HepG2 (cell line): ENCODE results near the gene ALK. TPM values are rescaled to one million over a fixed set of nuclear protein-coding genes. Genes with fewer than 3 reads are reported as not detected.

ENCODE experiments used
- ATAC-seq: fragments of 200-7000 bp; cut with Tn5 transposase; 3 replicates; pipeline ENCODE4 v1.9.1; 2020; ENCODE audit warnings: mild to moderate bottlenecking, moderate library complexity
- BruUV-seq: library from RNA; stranded (reverse); fragments of 400-500 nt; replicated peaks from 2 replicates; lab custom pipeline; 2021; lab: Mats Ljungman, UMichigan
- CTCF ChIA-PET: fragments of 300-600 bp; formaldehyde crosslinking; extraction: SDS; loops from one replicate; lab custom pipeline; 2021; ENCODE audit warnings: low total read pairs, inconsistent platforms, low intra/inter-chr PET ratio; lab: Yijun Ruan, JAX
- POLR2A ChIA-PET: fragments of 350-600 bp; sonication (Branson Sonifier 250); formaldehyde crosslinking; loops from one replicate; lab custom pipeline; 2020; ENCODE audit warnings: antibody characterized with exemption, inconsistent platforms; lab: Yijun Ruan, JAX
- DNase-seq: peaks from one replicate; pipeline ENCODE4 v3.0.0-alpha.2; 2015; ENCODE audit warnings: low spot score
- FAIRE-seq: peaks from 3 replicates; lab custom pipeline; 2011; peaks lifted over from hg19 to GRCh38; lab: Jason Lieb, UNC
- H2AFZ ChIP-seq: one replicate; pipeline ENCODE4 v1.6.1; 2011; ENCODE audit warnings: low read length, inconsistent platforms
- H3K27ac ChIP-seq: fragments of 300-600 bp; 3 replicates; pipeline ENCODE4 v1.8.0; 2011; ENCODE audit warnings: mixed run types, mild to moderate bottlenecking, mixed read lengths, low read length, inconsistent platforms; ENCODE audit not compliant: insufficient read depth; ENCODE audit errors: extremely low read length
- H3K27me3 ChIP-seq, 2 experiments: fragments of 200-600 bp in 1 of 2; 2 replicates in 1 of 2; 3 replicates in 1 of 2; pipeline versions ENCODE4 v1.6.0 to v1.8.0; 2011; ENCODE audit warnings: low read length in 2 of 2, mild to moderate bottlenecking in 2 of 2, moderate library complexity in 2 of 2, inconsistent platforms in 1 of 2; ENCODE audit not compliant: insufficient read depth in 2 of 2, control insufficient read depth in 1 of 2
- H3K36me3 ChIP-seq, 2 experiments: fragments of 200-600 bp in 1 of 2; replicated peaks in 1 of 2; 2 replicates in 1 of 2; 3 replicates in 1 of 2; pipeline versions ENCODE4 v1.5.1 to v1.8.0; 2011; ENCODE audit warnings: low read length in 2 of 2, inconsistent platforms in 1 of 2; ENCODE audit not compliant: insufficient read depth in 2 of 2, control insufficient read depth in 1 of 2
- H3K4me1 ChIP-seq: 2 replicates; pipeline ENCODE4 v1.5.1; 2012; ENCODE audit warnings: low read length, inconsistent platforms; ENCODE audit not compliant: insufficient read depth
- H3K4me2 ChIP-seq: 2 replicates; pipeline ENCODE4 v1.6.0; 2011; ENCODE audit warnings: low read depth, low read length, inconsistent platforms
- H3K4me3 ChIP-seq, 3 experiments: fragments of 200-600 bp in 1 of 3; sonication (generic), shearing (Covaris generic) in 1 of 3; replicated peaks in 1 of 3; 2 replicates each; pipeline ENCODE4 v1.5.1; 2011 to 2016; ENCODE audit warnings: low read length in 3 of 3, inconsistent platforms in 2 of 3, low read depth in 2 of 3, mild to moderate bottlenecking in 2 of 3, control low read depth in 1 of 3, mixed read lengths in 1 of 3; ENCODE audit not compliant: insufficient read depth in 1 of 3
- H3K79me2 ChIP-seq: one replicate; pipeline ENCODE4 v1.6.1; 2011; ENCODE audit warnings: low read length, inconsistent platforms; ENCODE audit not compliant: insufficient read depth
- H3K9ac ChIP-seq: 2 replicates; pipeline ENCODE4 v1.6.0; 2011; ENCODE audit warnings: mild to moderate bottlenecking, low read depth, low read length, inconsistent platforms; ENCODE audit not compliant: insufficient read depth
- H3K9me3 ChIP-seq: 2 replicates; pipeline ENCODE4 v1.5.1; 2012; ENCODE audit warnings: mild to moderate bottlenecking, low read length
- H4K20me1 ChIP-seq: 2 replicates; pipeline ENCODE4 v1.6.0; 2011; ENCODE audit warnings: inconsistent platforms, mild to moderate bottlenecking, low read length, moderate library complexity; ENCODE audit not compliant: insufficient read depth
- CSRNP2 ChIP-seq: sonication (generic); formaldehyde crosslinking; conservative IDR thresholded peaks from 2 replicates; pipeline ENCODE4 v1.8.0; 2022; ENCODE audit warnings: low read depth, missing genetic modification reagents
- DRAP1 ChIP-seq: IDR thresholded peaks from 2 replicates; pipeline ENCODE4 v1.6.1; 2016; ENCODE audit warnings: missing genetic modification reagents, missing compliant biosample characterization
- ESRRA ChIP-seq: sonication (generic); formaldehyde crosslinking; IDR thresholded peaks from 2 replicates; pipeline ENCODE4 v1.5.1; 2020; ENCODE audit warnings: mild to moderate bottlenecking, low read depth, missing genetic modification reagents
- FOXP4 ChIP-seq: sonication (generic); formaldehyde crosslinking; IDR thresholded peaks from 2 replicates; pipeline ENCODE4 v1.4.0; 2020; ENCODE audit warnings: missing genetic modification reagents
- HMGA1 ChIP-seq: sonication (generic); formaldehyde crosslinking; conservative IDR thresholded peaks from 2 replicates; pipeline ENCODE4 v1.4.0; 2020; ENCODE audit warnings: missing genetic modification reagents
- HNF4A ChIP-seq: sonication (generic); formaldehyde crosslinking; IDR thresholded peaks from 2 replicates; pipeline ENCODE4 v1.4.0; 2020; ENCODE audit warnings: missing genetic modification reagents
- KAT7 ChIP-seq: IDR thresholded peaks from 2 replicates; pipeline ENCODE4 v1.6.1; 2018; ENCODE audit warnings: borderline replicate concordance, missing compliant biosample characterization
- MLLT10 ChIP-seq: sonication (generic); formaldehyde crosslinking; IDR thresholded peaks from 2 replicates; pipeline ENCODE4 v1.4.0; 2020; ENCODE audit warnings: missing genetic modification reagents
- NCOR1 ChIP-seq: fragments of 200-600 bp; sonication (generic); IDR thresholded peaks from 2 replicates; pipeline ENCODE4 v1.7.0; 2017; ENCODE audit warnings: antibody characterized with exemption, low read length, borderline replicate concordance
- NFKBIZ ChIP-seq: IDR thresholded peaks from 2 replicates; pipeline ENCODE4 v1.6.1; 2018; ENCODE audit warnings: missing genetic modification reagents, missing compliant biosample characterization
- NONO ChIP-seq, 2 experiments: fragments of 450-650 bp in 1 of 2; sonication (generic) in 1 of 2; formaldehyde crosslinking in 1 of 2; IDR thresholded peaks in 1 of 2; conservative IDR thresholded peaks in 1 of 2; 2 replicates each; pipeline versions ENCODE4 v1.6.1 to v1.8.0; 2017 to 2022; ENCODE audit warnings: mild to moderate bottlenecking in 1 of 2, missing genetic modification reagents in 1 of 2, moderate library complexity in 1 of 2
- NR2C2 ChIP-seq: sonication (generic); formaldehyde crosslinking; IDR thresholded peaks from 2 replicates; pipeline ENCODE4 v1.4.0; 2020; ENCODE audit warnings: missing genetic modification reagents, mild to moderate bottlenecking, moderate library complexity, borderline replicate concordance
- NR2F1 ChIP-seq, 2 experiments: fragments of 450-650 bp in 1 of 2; formaldehyde crosslinking in 1 of 2; IDR thresholded peaks; 2 replicates each; pipeline versions ENCODE4 v1.5.0 to v1.6.1; 2016 to 2020; ENCODE audit warnings: mild to moderate bottlenecking in 1 of 2, missing compliant biosample characterization in 1 of 2, missing genetic modification reagents in 1 of 2, moderate library complexity in 1 of 2
- RARA ChIP-seq: IDR thresholded peaks from 2 replicates; pipeline ENCODE4 v1.6.1; 2016; ENCODE audit warnings: missing genetic modification reagents, missing compliant biosample characterization
- SRF ChIP-seq: IDR thresholded peaks from 2 replicates; pipeline ENCODE4 v1.6.1; 2011; ENCODE audit warnings: mild to moderate bottlenecking, low read depth, low read length, moderate library complexity
- TEAD3 ChIP-seq: optimal IDR thresholded peaks from 2 replicates; pipeline ENCODE3; 2016; ENCODE audit warnings: borderline replicate concordance
- XBP1 ChIP-seq: sonication (generic); formaldehyde crosslinking; IDR thresholded peaks from 2 replicates; pipeline ENCODE4 v1.5.0; 2020; ENCODE audit warnings: missing genetic modification reagents
- ZBTB38 ChIP-seq: sonication (generic); formaldehyde crosslinking; IDR thresholded peaks from 2 replicates; pipeline ENCODE4 v1.5.1; 2020; ENCODE audit warnings: mild to moderate bottlenecking, missing genetic modification reagents
- ZFP82 ChIP-seq: sonication (generic); formaldehyde crosslinking; IDR thresholded peaks from 2 replicates; pipeline ENCODE4 v1.5.1; 2020; ENCODE audit warnings: mild to moderate bottlenecking, missing genetic modification reagents, borderline replicate concordance
- ZMAT3 ChIP-seq: sonication (generic); formaldehyde crosslinking; conservative IDR thresholded peaks from 2 replicates; pipeline ENCODE4 v1.7.0; 2021; ENCODE audit warnings: missing genetic modification reagents
- ZMYM3 ChIP-seq: sonication (generic); formaldehyde crosslinking; IDR thresholded peaks from 2 replicates; pipeline ENCODE4 v1.5.1; 2020; ENCODE audit warnings: mild to moderate bottlenecking, missing genetic modification reagents
- ZNF563 ChIP-seq: sonication (generic); formaldehyde crosslinking; IDR thresholded peaks from 2 replicates; pipeline ENCODE4 v1.8.0; 2022; ENCODE audit warnings: mild to moderate bottlenecking, moderate library complexity, missing genetic modification reagents
- ZNF747 ChIP-seq: sonication (generic); formaldehyde crosslinking; IDR thresholded peaks from 2 replicates; pipeline ENCODE4 v1.8.1; 2023; ENCODE audit warnings: missing genetic modification reagents, mild to moderate bottlenecking, borderline replicate concordance
- ZNF878 ChIP-seq: sonication (generic); formaldehyde crosslinking; IDR thresholded peaks from 2 replicates; pipeline ENCODE4 v1.8.1; 2023; ENCODE audit warnings: mild to moderate bottlenecking, missing genetic modification reagents, moderate library complexity
- WGBS: methylation state at CpG from one replicate; pipeline ENCODE4 v1.1.6; 2017; ENCODE audit warnings: low lambda C conversion rate; 5-methylcytosine and 5-hydroxymethylcytosine counted together
- in situ Hi-C: cut with HindIII; loops from 2 replicates; pipeline ENCODE4 v1.10.0; 2017; ENCODE audit warnings: low pct_unique_long_range_greater_than_20kb; ENCODE audit not compliant: extremely low pct_ligation_motif_present
- intact Hi-C: fragments of 100-400 bp; cut with micrococcal nuclease; formaldehyde crosslinking; loops from one replicate; pipeline ENCODE4 v1.10.0; 2022; ENCODE audit not compliant: unreplicated experiment
- polyA plus RNA-seq, 8 experiments: library from polyadenylated mRNA; depleted of rRNA in 3 of 8; stranded (reverse) in 7 of 8; unstranded in 1 of 8; fragments of >200 nt; fragmentation: Illumina TruSeq in 4 of 8; extraction: Trizol in 4 of 8; gene quantifications; 2 replicates each; pipeline versions ENCODE4 v1.2.1 to v1.2.3, GENCODE V29; 2011 to 2016; ENCODE audit warnings: low read depth in 4 of 8, missing spikeins in 1 of 8, mixed read lengths in 1 of 8; ENCODE audit not compliant: insufficient read depth in 1 of 8
- total RNA-seq, 5 experiments: library from RNA; depleted of rRNA; stranded (reverse); fragments of >200 nt; fragmentation: Illumina TruSeq; extraction: Trizol; gene quantifications; 2 replicates each; pipeline ENCODE4 v1.2.3, GENCODE V29; 2016; ENCODE audit warnings: low read depth in 1 of 5

The ALK gene
- total and polyA plus RNA-seq, 2 of the 13 experiments (the other 11 are each of a cell fraction or from before 2014, with no cell fraction given) = not detected

- Histone ChIP-seq H3K9me3 (no peaks in the 10 kb centered on the region), H3K27me3 (peaks cover 1 to 4% of the 10 kb centered on the region in 2 experiments; a peak in 1 of 5 replicates), H4K20me1 (no peaks in the 10 kb centered on the region), H3K4me3 (no peak overlapping the region), H3K79me2 (no peaks in the 10 kb centered on the region), H2AFZ (no peak overlapping the region), H3K4me1 (no peaks in the 10 kb centered on the region), H3K36me3 (no peaks in the 10 kb centered on the region), H3K4me2 (no peak overlapping the region), H3K27ac (no peak overlapping the region), H3K9ac (no peak overlapping the region)
- WGBS = 9% methylated on average over 2 of the region's 2 CpGs
- POLR2A ChIA-PET = no interaction called here
- in situ Hi-C loops = no loop called here
- intact Hi-C loops = no loop called here
- FAIRE-seq = no peak
- no TSS peak for BruUV-seq
- DNase-seq = no peak
- no peak for ATAC-seq
- CTCF ChIA-PET = no interaction called here
- TF ChIP-seq NR2F1 (CRISPR knock-in tag; IDR thresholded peaks at IDR 0.05) (peak in 1 of 2 experiments; percentile 63; a peak in 2 of 4 replicates), CSRNP2 (no peak), MLLT10 (no peak), HMGA1 (CRISPR knock-in tag) (no peak), ZMAT3 (CRISPR knock-in tag) (no peak), NFKBIZ (CRISPR knock-in tag) (no peak), NCOR1 (0 out of 2 replicates have a peak, but pooled peaks have one; percentile 39), NONO (IDR thresholded peaks at IDR 0.05) (no peak), NONO (CRISPR knock-in tag; conservative IDR thresholded peaks at IDR 0.05) (no peak), ESRRA (CRISPR knock-in tag) (peak; percentile 93), TEAD3 (CRISPR knock-in tag) (no peak), DRAP1 (no peak), HNF4A (CRISPR knock-in tag) (peak; percentile 54), FOXP4 (CRISPR knock-in tag) (no peak), ZFP82 (CRISPR knock-in tag) (no peak), SRF (no peak), ZBTB38 (CRISPR knock-in tag) (no peak), ZNF747 (no peak), ZMYM3 (CRISPR knock-in tag) (no peak), ZNF878 (no peak), NR2C2 (CRISPR knock-in tag) (0 out of 2 replicates have a peak, but pooled peaks have one; percentile 32), KAT7 (CRISPR knock-in tag) (no peak), XBP1 (CRISPR knock-in tag) (no peak), RARA (CRISPR knock-in tag) (0 out of 2 replicates have a peak, but pooled peaks have one; percentile 33), ZNF563 (CRISPR knock-in tag) (no peak)
Observed at GRCh38 chr2:29392774-29393173, 528.6 kb downstream of the ALK start.
